A549 treated with CORT108297 at 1 μM for 4 hours (cell line): ENCODE measurements around the gene SGIP1. TPM values are rescaled to one million over a fixed set of nuclear protein-coding genes. Genes with fewer than 3 reads are reported as not detected.

ENCODE experiments used
- total RNA-seq: library from RNA; stranded (reverse); fragments of 200-300 nt; extraction: Qiagen RNA extraction; gene quantifications from 5 replicates; pipeline ENCODE4 v1.2.3, GENCODE V29; 2022

The SGIP1 gene
- not detected in 5 replicates for total RNA-seq

GRCh38 chr1:66533804-66534740 lies at the start of gene SGIP1:
SGIP1 (plus strand) TSS chr1:66534153; CDS start chr1:66534359, 206 bp downstream.

DNA sequence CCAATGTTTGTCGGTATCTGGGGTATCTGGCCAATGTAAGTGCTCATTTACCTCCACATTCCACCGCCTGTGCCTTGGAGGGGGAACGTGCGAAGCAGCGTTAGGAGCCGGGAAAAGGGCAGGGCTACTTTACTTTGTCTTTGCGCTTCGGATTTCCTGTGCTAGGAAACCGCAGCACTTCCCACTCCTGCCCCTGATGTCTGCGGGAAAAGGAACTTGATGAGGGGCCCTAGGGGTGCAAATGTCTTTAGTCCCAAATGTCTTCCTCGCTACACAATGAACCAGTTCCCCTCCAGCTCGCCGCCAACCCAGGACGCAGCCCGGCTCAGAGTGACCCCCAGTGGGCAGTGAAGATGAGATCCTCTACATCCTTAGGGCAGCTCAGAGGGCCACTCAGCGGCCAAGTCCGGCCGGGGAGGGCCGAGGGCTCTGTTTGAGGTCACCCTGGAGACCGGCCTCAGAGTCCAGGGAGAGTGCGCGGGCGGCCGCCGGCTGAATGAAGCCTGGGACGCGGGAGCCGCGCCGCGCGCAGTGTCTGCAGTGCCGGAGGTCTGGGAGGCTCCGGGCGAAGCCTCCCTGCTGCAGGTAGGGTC lies 218.1 kb downstream of the SGIP1 start, which contains the start of gene DYNLT5:
Gene DYNLT5 (plus strand): TSS at position 460 of the 593 bp plus-strand sequence. CDS start 2,200 bp downstream, outside the sequence.

Other genes with a start within 250 kb of the SGIP1 start
- gene DYNLT5, start 218.3 kb downstream of the SGIP1 start, total RNA-seq: not detected in 5 replicates